Neural progenitor cell (in vitro differentiated cells): ENCODE data around the gene ALAD.
A peak's percentile ranks its signal among the peaks of the same experiment; 100 is the strongest.

Source experiments
- EZH2 ChIP-seq: fragments of 200-600 bp; sonication (generic); IDR thresholded peaks from 2 replicates; pipeline ENCODE4 v1.6.1; 2017; ENCODE audit warnings: antibody characterized with exemption, mild to moderate bottlenecking, moderate library complexity
- EZH2phosphoT487 ChIP-seq: fragments of 200-600 bp; sonication (generic); IDR thresholded peaks from 2 replicates; pipeline ENCODE4 v1.6.1; 2017; ENCODE audit warnings: antibody characterized with exemption
- TF ChIP-seq, protein P1 (sequence below): fragments of 200-600 bp; sonication (generic); IDR thresholded peaks from 2 replicates; pipeline ENCODE4 v1.5.1; 2017; ENCODE audit warnings: antibody characterized with exemption, mild to moderate bottlenecking

DNA sequence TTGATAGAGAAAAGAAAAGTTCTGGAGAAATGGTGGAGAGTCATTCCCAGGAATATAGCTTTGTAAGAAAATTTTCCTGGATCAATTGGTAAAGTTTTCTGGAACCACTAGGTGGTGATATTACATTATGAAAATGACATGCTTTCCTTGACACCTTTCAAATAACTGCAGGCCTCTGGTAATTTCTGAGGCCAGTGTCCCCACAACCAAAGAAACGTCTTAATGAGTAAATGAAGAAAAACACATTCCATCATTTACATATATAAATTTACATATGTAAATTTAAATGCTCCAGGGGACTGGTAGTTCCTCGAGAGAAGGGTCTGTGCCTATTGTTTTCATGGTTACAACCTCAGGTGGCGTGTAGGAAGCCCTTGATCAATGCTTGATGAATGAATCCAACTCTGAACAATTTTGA lies 45.2 kb upstream of the ALAD start:
- TF ChIP-seq EZH2 (no peak), EZH2phosphoT487 (no peak)
- TF ChIP-seq, protein P1, sequence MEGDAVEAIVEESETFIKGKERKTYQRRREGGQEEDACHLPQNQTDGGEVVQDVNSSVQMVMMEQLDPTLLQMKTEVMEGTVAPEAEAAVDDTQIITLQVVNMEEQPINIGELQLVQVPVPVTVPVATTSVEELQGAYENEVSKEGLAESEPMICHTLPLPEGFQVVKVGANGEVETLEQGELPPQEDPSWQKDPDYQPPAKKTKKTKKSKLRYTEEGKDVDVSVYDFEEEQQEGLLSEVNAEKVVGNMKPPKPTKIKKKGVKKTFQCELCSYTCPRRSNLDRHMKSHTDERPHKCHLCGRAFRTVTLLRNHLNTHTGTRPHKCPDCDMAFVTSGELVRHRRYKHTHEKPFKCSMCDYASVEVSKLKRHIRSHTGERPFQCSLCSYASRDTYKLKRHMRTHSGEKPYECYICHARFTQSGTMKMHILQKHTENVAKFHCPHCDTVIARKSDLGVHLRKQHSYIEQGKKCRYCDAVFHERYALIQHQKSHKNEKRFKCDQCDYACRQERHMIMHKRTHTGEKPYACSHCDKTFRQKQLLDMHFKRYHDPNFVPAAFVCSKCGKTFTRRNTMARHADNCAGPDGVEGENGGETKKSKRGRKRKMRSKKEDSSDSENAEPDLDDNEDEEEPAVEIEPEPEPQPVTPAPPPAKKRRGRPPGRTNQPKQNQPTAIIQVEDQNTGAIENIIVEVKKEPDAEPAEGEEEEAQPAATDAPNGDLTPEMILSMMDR = peak; percentile 76
